Measurements from ENCODE around the gene ANKRD13D.
A peak's percentile ranks its signal among the peaks of the same experiment; 100 is the strongest.

The ANKRD13D gene
- total RNA-seq: 144 to 169 (median 161) reads per million in 3 donors

GRCh38 chr11:67289226-67289650 lies at the start of gene ANKRD13D:
ANKRD13D (plus strand) TSS chr11:67289303; CDS start chr11:67289461, 158 bp downstream.
- DNase-seq: no peak
- peak within 1 kb of the TSS; percentile 90 for H3K27ac ChIP-seq (ENCODE audit: insufficient read depth, low read length, poor library complexity, severe bottlenecking)
- H3K4me1 ChIP-seq (ENCODE audit: control insufficient read depth, insufficient read depth, low read length, poor library complexity, severe bottlenecking): peaks cover 69% of the 10 kb centered on the region
- peaks cover 46% of the 10 kb centered on the region for H3K36me3 ChIP-seq (ENCODE audit: control insufficient read depth, insufficient read depth, low read length)
- peak within 1 kb of the TSS; percentile 84 for H3K4me3 ChIP-seq (ENCODE audit: insufficient read depth, low read depth, low read length, poor library complexity, severe bottlenecking)
- no peaks in the 10 kb centered on the region for H3K9me3 ChIP-seq (ENCODE audit: control insufficient read depth, low read length)
- H3K27me3 ChIP-seq (replicated peaks; ENCODE audit: control insufficient read depth, insufficient read depth, low read length, poor library complexity, severe bottlenecking): no peaks in the 10 kb centered on the region

GRCh38 chr11:67239783-67240575 lies 49.1 kb upstream of the ANKRD13D start:
- Histone ChIP-seq H3K9me3 (ENCODE audit: control insufficient read depth, low read length) (no peaks in the 10 kb centered on the region), H3K4me1 (ENCODE audit: control insufficient read depth, insufficient read depth, low read length, poor library complexity, severe bottlenecking) (peaks cover 19% of the 10 kb centered on the region), H3K27me3 (replicated peaks; ENCODE audit: control insufficient read depth, insufficient read depth, low read length, poor library complexity, severe bottlenecking) (no peaks in the 10 kb centered on the region), H3K27ac (ENCODE audit: insufficient read depth, low read length, poor library complexity, severe bottlenecking) (peak overlapping the region; percentile 99), H3K36me3 (ENCODE audit: control insufficient read depth, insufficient read depth, low read length) (peaks cover 24% of the 10 kb centered on the region), H3K4me3 (ENCODE audit: insufficient read depth, low read depth, low read length, poor library complexity, severe bottlenecking) (peak overlapping the region; percentile 97)
- peak; percentile 93 to 96 (median 96) for DNase-seq

GRCh38 chr11:67240576-67241389 lies 48.3 kb upstream of the ANKRD13D start:
- no peaks in the 10 kb centered on the region for H3K27me3 ChIP-seq (replicated peaks; ENCODE audit: control insufficient read depth, insufficient read depth, low read length, poor library complexity, severe bottlenecking)
- peak overlapping the region; percentile 97 for H3K4me3 ChIP-seq (ENCODE audit: insufficient read depth, low read depth, low read length, poor library complexity, severe bottlenecking)
- H3K36me3 ChIP-seq (ENCODE audit: control insufficient read depth, insufficient read depth, low read length): peaks cover 32% of the 10 kb centered on the region
- H3K4me1 ChIP-seq (ENCODE audit: control insufficient read depth, insufficient read depth, low read length, poor library complexity, severe bottlenecking): peaks cover 19% of the 10 kb centered on the region
- peak overlapping the region; percentile 99 for H3K27ac ChIP-seq (ENCODE audit: insufficient read depth, low read length, poor library complexity, severe bottlenecking)
- no peaks in the 10 kb centered on the region for H3K9me3 ChIP-seq (ENCODE audit: control insufficient read depth, low read length)
- DNase-seq: peak; percentile 75 to 81 (median 77)

GRCh38 chr11:67242548-67242947 lies 46.6 kb upstream of the ANKRD13D start:
- peaks cover 44% of the 10 kb centered on the region for H3K36me3 ChIP-seq (ENCODE audit: control insufficient read depth, insufficient read depth, low read length)

GRCh38 chr11:67243051-67243450 lies 46.1 kb upstream of the ANKRD13D start:
- no peak for DNase-seq
- no peaks in the 10 kb centered on the region for H3K9me3 ChIP-seq (ENCODE audit: control insufficient read depth, low read length)
- H3K27me3 ChIP-seq (replicated peaks; ENCODE audit: control insufficient read depth, insufficient read depth, low read length, poor library complexity, severe bottlenecking): no peaks in the 10 kb centered on the region
- peak overlapping the region; percentile 97 for H3K4me3 ChIP-seq (ENCODE audit: insufficient read depth, low read depth, low read length, poor library complexity, severe bottlenecking)
- peaks cover 49% of the 10 kb centered on the region for H3K36me3 ChIP-seq (ENCODE audit: control insufficient read depth, insufficient read depth, low read length)
- peak overlapping the region; percentile 99 for H3K27ac ChIP-seq (ENCODE audit: insufficient read depth, low read length, poor library complexity, severe bottlenecking)
- H3K4me1 ChIP-seq (ENCODE audit: control insufficient read depth, insufficient read depth, low read length, poor library complexity, severe bottlenecking): peaks cover 19% of the 10 kb centered on the region

More at GRCh38 chr11:67242548-67242947, 46.6 kb upstream of the ANKRD13D start:
- peak overlapping the region; percentile 99 for H3K27ac ChIP-seq (ENCODE audit: insufficient read depth, low read length, poor library complexity, severe bottlenecking)
- peak overlapping the region; percentile 97 for H3K4me3 ChIP-seq (ENCODE audit: insufficient read depth, low read depth, low read length, poor library complexity, severe bottlenecking)
- H3K9me3 ChIP-seq (ENCODE audit: control insufficient read depth, low read length): no peaks in the 10 kb centered on the region
- H3K4me1 ChIP-seq (ENCODE audit: control insufficient read depth, insufficient read depth, low read length, poor library complexity, severe bottlenecking): peaks cover 19% of the 10 kb centered on the region
- DNase-seq: no peak
- H3K27me3 ChIP-seq (replicated peaks; ENCODE audit: control insufficient read depth, insufficient read depth, low read length, poor library complexity, severe bottlenecking): no peaks in the 10 kb centered on the region

- Histone ChIP-seq H3K9me3 (ENCODE audit: control insufficient read depth, low read length) (no peaks in the 10 kb centered on the region), H3K27ac (ENCODE audit: insufficient read depth, low read length, poor library complexity, severe bottlenecking) (no peak overlapping the region), H3K36me3 (ENCODE audit: control insufficient read depth, insufficient read depth, low read length) (peaks cover 69% of the 10 kb centered on the region), H3K4me1 (ENCODE audit: control insufficient read depth, insufficient read depth, low read length, poor library complexity, severe bottlenecking) (peaks cover 10% of the 10 kb centered on the region), H3K27me3 (replicated peaks; ENCODE audit: control insufficient read depth, insufficient read depth, low read length, poor library complexity, severe bottlenecking) (no peaks in the 10 kb centered on the region), H3K4me3 (ENCODE audit: insufficient read depth, low read depth, low read length, poor library complexity, severe bottlenecking) (no peak overlapping the region)
- no peak for DNase-seq
Measured at GRCh38 chr11:67245046-67245445, 44.1 kb upstream of the ANKRD13D start.

GRCh38 chr11:67247946-67248550 lies 41.1 kb upstream of the ANKRD13D start:
- no peak for DNase-seq
- peaks cover 10% of the 10 kb centered on the region for H3K4me1 ChIP-seq (ENCODE audit: control insufficient read depth, insufficient read depth, low read length, poor library complexity, severe bottlenecking)
- no peaks in the 10 kb centered on the region for H3K9me3 ChIP-seq (ENCODE audit: control insufficient read depth, low read length)
- peaks cover 92% of the 10 kb centered on the region for H3K36me3 ChIP-seq (ENCODE audit: control insufficient read depth, insufficient read depth, low read length)
- H3K27me3 ChIP-seq (replicated peaks; ENCODE audit: control insufficient read depth, insufficient read depth, low read length, poor library complexity, severe bottlenecking): no peaks in the 10 kb centered on the region
- no peak overlapping the region for H3K27ac ChIP-seq (ENCODE audit: insufficient read depth, low read length, poor library complexity, severe bottlenecking)
- no peak overlapping the region for H3K4me3 ChIP-seq (ENCODE audit: insufficient read depth, low read depth, low read length, poor library complexity, severe bottlenecking)

- Histone ChIP-seq H3K4me1 (ENCODE audit: control insufficient read depth, insufficient read depth, low read length, poor library complexity, severe bottlenecking) (peaks cover 8% of the 10 kb centered on the region), H3K4me3 (ENCODE audit: insufficient read depth, low read depth, low read length, poor library complexity, severe bottlenecking) (no peak overlapping the region), H3K9me3 (ENCODE audit: control insufficient read depth, low read length) (no peaks in the 10 kb centered on the region), H3K27ac (ENCODE audit: insufficient read depth, low read length, poor library complexity, severe bottlenecking) (no peak overlapping the region), H3K36me3 (ENCODE audit: control insufficient read depth, insufficient read depth, low read length) (peaks cover 92% of the 10 kb centered on the region), H3K27me3 (replicated peaks; ENCODE audit: control insufficient read depth, insufficient read depth, low read length, poor library complexity, severe bottlenecking) (no peaks in the 10 kb centered on the region)
- DNase-seq: no peak
Measured at GRCh38 chr11:67248653-67249052, 40.5 kb upstream of the ANKRD13D start.

GRCh38 chr11:67250059-67251043 lies 38.8 kb upstream of the ANKRD13D start:
- Histone ChIP-seq H3K27ac (ENCODE audit: insufficient read depth, low read length, poor library complexity, severe bottlenecking) (no peak overlapping the region), H3K27me3 (replicated peaks; ENCODE audit: control insufficient read depth, insufficient read depth, low read length, poor library complexity, severe bottlenecking) (no peaks in the 10 kb centered on the region), H3K4me3 (ENCODE audit: insufficient read depth, low read depth, low read length, poor library complexity, severe bottlenecking) (no peak overlapping the region), H3K9me3 (ENCODE audit: control insufficient read depth, low read length) (no peaks in the 10 kb centered on the region), H3K36me3 (ENCODE audit: control insufficient read depth, insufficient read depth, low read length) (peaks cover 94% of the 10 kb centered on the region), H3K4me1 (ENCODE audit: control insufficient read depth, insufficient read depth, low read length, poor library complexity, severe bottlenecking) (peaks cover 8% of the 10 kb centered on the region)
- DNase-seq: no peak
